Neuronal stem cell (in vitro differentiated cells): ENCODE measurements around the gene DCUN1D4.

ENCODE experiments used
- DNase-seq: peaks from one replicate; pipeline ENCODE4 v3.0.0-alpha.2; 2013; ENCODE audit warnings: low spot score
- H2AFZ ChIP-seq: one replicate; pipeline ENCODE4 v1.6.1; 2013; ENCODE audit warnings: mild to moderate bottlenecking, low read length, inconsistent platforms
- H2AK5ac ChIP-seq: 2 replicates; pipeline ENCODE4 v1.6.1; 2013; ENCODE audit warnings: low read depth, mild to moderate bottlenecking, inconsistent platforms, low read length, moderate library complexity, mixed read lengths
- H2BK120ac ChIP-seq: 2 replicates; pipeline ENCODE4 v1.6.1; 2013; ENCODE audit warnings: low read depth, mild to moderate bottlenecking, inconsistent platforms, low read length, moderate library complexity, mixed read lengths
- H2BK12ac ChIP-seq: one replicate; pipeline ENCODE4 v1.6.1; 2013; ENCODE audit warnings: low read length, inconsistent platforms
- H2BK15ac ChIP-seq: 2 replicates; pipeline ENCODE4 v1.6.1; 2013; ENCODE audit warnings: mild to moderate bottlenecking, low read length, inconsistent platforms, mixed read lengths
- H2BK5ac ChIP-seq: one replicate; pipeline ENCODE4 v1.6.1; 2013; ENCODE audit warnings: inconsistent platforms, mild to moderate bottlenecking, low read length, moderate library complexity
- H3K14ac ChIP-seq: one replicate; pipeline ENCODE4 v1.6.1; 2013; ENCODE audit warnings: low read length, inconsistent platforms
- H3K18ac ChIP-seq: 2 replicates; pipeline ENCODE4 v1.6.1; 2013; ENCODE audit warnings: low read length, inconsistent platforms
- H3K23ac ChIP-seq: 2 replicates; pipeline ENCODE4 v1.6.1; 2013; ENCODE audit warnings: low read depth, mild to moderate bottlenecking, mixed read lengths, low read length, inconsistent platforms; ENCODE audit not compliant: poor library complexity
- H3K27ac ChIP-seq: replicated peaks from 3 replicates; pipeline ENCODE4 v1.5.1; 2013; ENCODE audit warnings: low read length, inconsistent platforms
- H3K27me3 ChIP-seq, 3 experiments: 2 replicates each; pipeline ENCODE4 v1.6.1; 2013; ENCODE audit warnings: low read length in 3 of 3, mild to moderate bottlenecking in 2 of 3, inconsistent platforms in 1 of 3, low read depth in 1 of 3, mixed read lengths in 1 of 3, moderate library complexity in 1 of 3; ENCODE audit not compliant: control insufficient read depth in 3 of 3, insufficient read depth in 3 of 3
- H3K36me3 ChIP-seq, 2 donors: replicated peaks in 1 of 2; 2 replicates each; pipeline ENCODE4 v1.6.1; 2013; ENCODE audit warnings: low read length in 2 of 2; ENCODE audit not compliant: control insufficient read depth in 2 of 2, insufficient read depth in 2 of 2
- H3K4ac ChIP-seq: 2 replicates; pipeline ENCODE4 v1.6.1; 2013; ENCODE audit warnings: inconsistent platforms, mild to moderate bottlenecking, low read length, moderate library complexity
- H3K4me1 ChIP-seq, 2 donors: 1 replicate in 1 of 2; 2 replicates in 1 of 2; pipeline ENCODE4 v1.6.1; 2013; ENCODE audit warnings: low read length in 2 of 2, low read depth in 1 of 2; ENCODE audit not compliant: control insufficient read depth in 2 of 2, insufficient read depth in 1 of 2
- H3K4me2 ChIP-seq: one replicate; pipeline ENCODE4 v1.6.1; 2013; ENCODE audit warnings: mild to moderate bottlenecking, low read length, inconsistent platforms; ENCODE audit not compliant: insufficient read depth, poor library complexity, severe bottlenecking
- H3K4me3 ChIP-seq, 2 donors: 2 replicates each; pipeline ENCODE4 v1.5.1; 2013; ENCODE audit warnings: low read length in 2 of 2, mild to moderate bottlenecking in 2 of 2, inconsistent platforms in 1 of 2, moderate library complexity in 1 of 2
- H3K79me1 ChIP-seq: one replicate; pipeline ENCODE4 v1.6.1; 2013; ENCODE audit warnings: low read depth, mild to moderate bottlenecking, inconsistent platforms, low read length, moderate library complexity
- H3K9ac ChIP-seq: one replicate; pipeline ENCODE4 v1.6.1; 2013; ENCODE audit warnings: mild to moderate bottlenecking, low read depth, low read length, inconsistent platforms; ENCODE audit not compliant: poor library complexity
- H3K9me3 ChIP-seq, 2 donors: replicated peaks in 1 of 2; 2 replicates each; pipeline versions ENCODE3 to v1.6.1; 2013; ENCODE audit warnings: low read length in 2 of 2, mild to moderate bottlenecking in 2 of 2, inconsistent platforms in 1 of 2, low read depth in 1 of 2, mixed read lengths in 1 of 2, moderate library complexity in 1 of 2; ENCODE audit not compliant: control insufficient read depth in 2 of 2, insufficient read depth in 1 of 2
- H4K8ac ChIP-seq: one replicate; pipeline ENCODE4 v1.6.1; 2013; ENCODE audit warnings: low read depth, mild to moderate bottlenecking, inconsistent platforms, low read length, moderate library complexity
- H4K91ac ChIP-seq: one replicate; pipeline ENCODE4 v1.6.1; 2013; ENCODE audit warnings: low read length, low read depth, mild to moderate bottlenecking, inconsistent platforms; ENCODE audit not compliant: poor library complexity
- WGBS, 2 donors: extraction: QIAGEN DNeasy Blood & Tissue Kit; methylation state at CpG; one replicate each; pipeline ENCODE4 v1.1.7; 2013; ENCODE audit warnings: missing lambda C conversion rate in 2 of 2, mixed read lengths in 1 of 2; ENCODE audit not compliant: insufficient read length in 2 of 2, insufficient replicate concordance in 1 of 2; ENCODE audit errors: extremely low coverage in 2 of 2; 5-methylcytosine and 5-hydroxymethylcytosine counted together

Gene DCUN1D4

DNA sequence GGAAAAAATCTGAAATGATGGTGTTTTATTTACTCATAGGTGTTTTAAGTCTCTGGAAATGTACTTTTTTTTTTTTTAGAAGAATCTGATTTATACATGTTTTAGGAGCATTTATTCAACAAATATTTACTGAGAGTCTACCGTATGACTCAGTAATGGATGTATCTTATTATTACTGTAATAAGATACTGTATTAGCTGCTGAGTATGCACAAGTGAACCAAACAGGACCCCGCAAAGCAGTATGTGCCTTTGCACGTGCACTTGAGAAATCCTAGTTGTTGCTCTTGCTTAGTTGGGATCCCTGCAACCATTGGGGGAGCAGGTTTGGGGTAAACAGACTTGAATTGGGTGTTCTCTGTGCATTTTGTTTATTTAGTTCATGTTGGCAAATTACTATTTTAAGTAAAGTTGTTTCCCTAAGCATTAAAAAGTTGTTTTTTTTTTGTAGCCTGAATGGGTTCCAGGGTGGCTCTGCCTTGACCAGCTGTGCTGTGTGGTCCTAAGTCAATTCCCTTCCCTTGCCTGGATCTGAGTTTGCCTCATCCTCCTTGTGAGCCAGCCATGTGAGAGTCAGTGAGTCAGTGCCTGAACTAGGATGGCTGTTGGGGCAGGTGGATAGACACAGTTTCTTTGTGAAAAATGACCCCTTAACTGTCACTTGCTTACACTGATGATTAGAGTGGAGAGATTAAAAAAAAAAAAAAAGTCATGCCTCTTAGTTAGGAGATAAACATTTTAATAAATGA, 27.7 kb downstream of the DCUN1D4 start:
- Histone ChIP-seq H3K23ac (no peak overlapping the region), H2AK5ac (no peak overlapping the region), H4K91ac (no peak overlapping the region), H2BK5ac (no peak overlapping the region), H2BK15ac (no peak overlapping the region), H2BK120ac (no peak overlapping the region), H4K8ac (no peak overlapping the region), H3K27ac (no peak overlapping the region), H3K36me3 (peaks cover 37 to 93% of the 10 kb centered on the region in 2 donors), H2AFZ (no peak overlapping the region), H2BK12ac (no peak overlapping the region), H3K18ac (no peak overlapping the region), H3K4ac (no peak overlapping the region), H3K9me3 (peaks cover 3 to 7% of the 10 kb centered on the region in 2 donors), H3K4me2 (no peak overlapping the region), H3K4me3 (no peak overlapping the region), H3K27me3 (no peaks in the 10 kb centered on the region), H3K14ac (no peak overlapping the region), H3K79me1 (peaks cover 3% of the 10 kb centered on the region), H3K4me1 (no peaks in the 10 kb centered on the region), H3K9ac (no peak overlapping the region)
- no peak for DNase-seq
- no CpG with 5 or more reads among the region's 3 CpGs for WGBS, 2 donors

DNA sequence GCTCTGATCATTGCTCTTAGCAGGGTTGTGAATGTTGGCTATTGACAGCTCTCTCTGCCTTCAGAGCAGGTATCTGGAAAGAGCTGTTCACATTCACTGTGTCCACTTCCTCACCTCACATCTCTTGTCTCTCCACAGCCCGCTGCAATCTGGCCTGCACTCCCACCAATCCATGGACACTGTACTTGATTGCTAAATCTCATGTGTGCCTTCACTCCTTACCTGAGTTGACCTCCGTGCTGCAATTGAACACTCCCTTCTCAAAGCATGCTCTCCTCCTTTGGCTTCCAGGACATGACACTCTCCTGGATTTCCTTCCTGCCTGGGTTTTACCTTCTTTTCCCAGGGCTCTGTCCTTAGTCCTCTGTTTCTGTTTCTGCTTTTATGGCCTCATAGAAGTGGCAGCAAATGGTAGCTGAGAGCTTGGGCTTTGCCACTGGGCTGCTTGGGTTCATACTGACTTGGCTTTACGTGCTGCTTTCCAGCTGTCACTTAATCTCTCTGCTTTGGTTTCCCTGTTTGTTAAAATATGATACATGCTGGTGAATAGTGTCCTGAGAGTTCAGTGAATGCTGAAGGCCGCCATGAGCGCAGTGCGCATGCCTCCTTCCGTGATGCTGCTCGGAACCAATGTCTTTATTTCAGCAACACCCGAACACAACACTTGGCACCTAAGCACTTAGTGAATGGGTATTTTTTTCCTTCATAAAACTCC, 29.5 kb downstream of the DCUN1D4 start:
- H2BK15ac ChIP-seq: no peak overlapping the region
- no CpG with 5 or more reads among the region's 9 CpGs for WGBS, 2 donors

DNA sequence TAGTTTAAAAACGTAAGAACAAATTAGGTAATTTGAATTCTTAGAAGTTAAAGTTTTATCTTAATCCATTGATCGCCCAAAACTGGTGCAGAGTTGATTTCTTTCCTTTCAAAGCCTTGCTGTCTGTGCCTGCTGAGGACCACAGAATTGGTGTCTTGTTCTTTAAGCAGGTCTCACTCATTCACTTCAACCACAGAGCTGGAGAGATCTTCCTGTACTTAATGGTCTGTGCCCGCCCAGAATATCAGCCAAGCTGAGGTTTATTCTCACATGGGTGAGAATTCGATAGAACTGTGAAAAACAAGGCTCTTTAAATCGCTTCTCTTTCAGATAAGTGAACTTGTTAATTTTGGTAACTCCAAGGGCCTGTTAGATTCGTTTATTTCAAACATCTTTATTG, 31.6 kb downstream of the DCUN1D4 start:
- no peak overlapping the region for H3K27ac ChIP-seq
- H3K18ac ChIP-seq: no peak overlapping the region
- no peak overlapping the region for H4K91ac ChIP-seq
- H3K4me2 ChIP-seq: no peak overlapping the region
- no peak overlapping the region for H2BK12ac ChIP-seq
- no peak overlapping the region for H3K9ac ChIP-seq
- no peak overlapping the region for H2BK120ac ChIP-seq
- H3K4me1 ChIP-seq: no peaks in the 10 kb centered on the region
- peaks cover 21 to 93% of the 10 kb centered on the region in 2 donors for H3K36me3 ChIP-seq
- no peaks in the 10 kb centered on the region for H3K79me1 ChIP-seq
- no peak overlapping the region for H2AK5ac ChIP-seq
- no peaks in the 10 kb centered on the region for H3K27me3 ChIP-seq
- H3K4ac ChIP-seq: no peak overlapping the region
- no peak overlapping the region for H3K23ac ChIP-seq
- H3K9me3 ChIP-seq: peaks cover 0 to 7% of the 10 kb centered on the region in 2 donors
- H4K8ac ChIP-seq: no peak overlapping the region
- 100% methylated on average over 1 of the region's 6 CpGs; no CpG with 5 or more reads in 1 of the 2 donors for WGBS, 2 donors
- H2BK5ac ChIP-seq: no peak overlapping the region
- H3K14ac ChIP-seq: no peak overlapping the region
- no peak overlapping the region for H2BK15ac ChIP-seq
- H3K4me3 ChIP-seq: no peak overlapping the region
- no peak overlapping the region for H2AFZ ChIP-seq
- DNase-seq: no peak

More for the DNA sequence above, 29.5 kb downstream of the DCUN1D4 start:
- no peak overlapping the region for H3K4me3 ChIP-seq
- H3K23ac ChIP-seq: no peak overlapping the region
- H3K4ac ChIP-seq: no peak overlapping the region
- no peak overlapping the region for H2BK12ac ChIP-seq
- no peak overlapping the region for H3K4me2 ChIP-seq
- peaks cover 0 to 7% of the 10 kb centered on the region in 2 donors for H3K9me3 ChIP-seq
- no peak overlapping the region for H3K14ac ChIP-seq
- no peak overlapping the region for H2BK5ac ChIP-seq
- no peaks in the 10 kb centered on the region for H3K4me1 ChIP-seq
- no peak for DNase-seq
- H3K18ac ChIP-seq: no peak overlapping the region
- no peak overlapping the region for H2AFZ ChIP-seq
- no peak overlapping the region for H2AK5ac ChIP-seq
- no peak overlapping the region for H2BK120ac ChIP-seq
- no peaks in the 10 kb centered on the region for H3K27me3 ChIP-seq
- H3K9ac ChIP-seq: no peak overlapping the region
- H3K27ac ChIP-seq: no peak overlapping the region
- H3K79me1 ChIP-seq: no peaks in the 10 kb centered on the region
- H3K36me3 ChIP-seq: peaks cover 27 to 91% of the 10 kb centered on the region in 2 donors
- no peak overlapping the region for H4K8ac ChIP-seq
- H4K91ac ChIP-seq: no peak overlapping the region

DNA sequence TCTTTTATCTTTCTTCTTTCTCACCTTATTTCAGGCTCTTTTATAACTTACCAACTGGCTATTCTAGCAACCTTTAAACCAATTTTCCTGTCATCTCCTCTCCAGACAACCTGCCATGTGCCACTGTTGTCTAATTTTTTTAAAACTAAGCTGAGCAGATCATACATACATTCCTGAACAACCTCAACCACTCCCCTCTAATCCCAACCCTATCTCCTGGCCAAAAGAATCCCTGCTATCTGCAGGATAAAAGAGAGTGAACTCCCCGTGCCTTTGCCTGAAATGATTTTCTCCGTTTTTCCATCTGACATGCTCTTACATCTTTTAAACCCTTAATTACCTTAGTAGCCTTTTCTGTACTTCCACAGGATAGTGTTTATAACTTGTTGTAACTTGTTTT, 35.5 kb downstream of the DCUN1D4 start:
- Histone ChIP-seq H3K4me3 (no peak overlapping the region), H3K4me1 (peaks cover 0 to 1% of the 10 kb centered on the region in 2 donors), H2BK15ac (no peak overlapping the region), H2AK5ac (no peak overlapping the region), H3K27me3 (no peaks in the 10 kb centered on the region), H3K14ac (no peak overlapping the region), H4K91ac (no peak overlapping the region), H3K23ac (no peak overlapping the region), H2BK5ac (no peak overlapping the region), H3K4me2 (no peak overlapping the region), H2BK120ac (no peak overlapping the region), H3K9ac (no peak overlapping the region), H2AFZ (no peak overlapping the region), H3K4ac (no peak overlapping the region), H3K27ac (no peak overlapping the region), H3K36me3 (peaks cover 11 to 95% of the 10 kb centered on the region in 2 donors), H3K79me1 (no peaks in the 10 kb centered on the region), H3K9me3 (peaks cover 0 to 7% of the 10 kb centered on the region in 2 donors), H3K18ac (no peak overlapping the region), H2BK12ac (no peak overlapping the region), H4K8ac (no peak overlapping the region)
- no peak for DNase-seq
- WGBS, 2 donors: no CpG with 5 or more reads among the region's 2 CpGs
